CD4-positive, alpha-beta T cell treated with Interleukin-2 at 100 ng/mL for 4 hours (primary cell): ENCODE measurements around the gene CEP97.
"Not testable (repeated sequence)": the region's sequence is repeated elsewhere in the genome, so short reads cannot be mapped to it uniquely, and the experiment has no call there.

ENCODE experiments used
- DNase-seq: peaks from one replicate; pipeline ENCODE4 v3.0.0-alpha.2; 2020; ENCODE audit warnings: low spot score

CEP97 gene

GRCh38 chr3:101724329-101725193 lies at the start of gene CEP97:
Gene CEP97, plus strand, starts transcription at chr3:101724614. Its CDS starts 63 bp downstream, at chr3:101724677.
- DNase-seq: peak; percentile 88

DNA sequence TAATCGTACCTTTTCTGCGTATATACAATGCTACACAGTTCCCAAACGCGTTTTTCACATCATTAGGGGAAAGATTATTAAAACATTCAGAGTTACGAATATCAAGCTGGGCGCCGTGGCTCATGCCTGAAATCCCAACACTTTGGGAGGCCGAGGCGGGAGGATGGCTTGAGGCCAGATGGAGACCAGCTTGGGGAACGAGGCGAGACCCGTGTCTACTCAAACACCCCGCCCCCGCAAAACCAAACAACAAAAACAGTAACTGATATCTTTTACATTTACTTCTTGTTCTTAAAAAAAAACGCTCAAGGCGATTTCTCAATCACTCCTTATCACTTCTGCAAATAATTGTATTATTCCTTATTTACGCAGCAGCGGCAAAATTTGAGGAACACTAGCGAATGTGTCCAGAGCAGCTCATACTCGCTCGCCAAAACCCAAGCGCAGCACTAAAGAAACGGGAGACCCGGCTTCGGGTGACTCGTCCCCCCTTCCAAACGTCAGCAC lies 48.7 kb upstream of the CEP97 start:
- no peak for DNase-seq

GRCh38 chr3:101676216-101676764 lies 48.1 kb upstream of the CEP97 start:
- peak; percentile 96 for DNase-seq

- peak; percentile 100 for DNase-seq
Observed at GRCh38 chr3:101676765-101677435, 47.5 kb upstream of the CEP97 start, which contains the start of gene ZBTB11. Gene ZBTB11, minus strand, starts transcription at chr3:101677132. Its CDS starts 218 bp downstream, at chr3:101676914.

GRCh38 chr3:101677436-101678286 lies 46.8 kb upstream of the CEP97 start:
- no peak for DNase-seq

GRCh38 chr3:101678837-101679236 lies 45.6 kb upstream of the CEP97 start:
- DNase-seq: not testable (repeated sequence)

DNA sequence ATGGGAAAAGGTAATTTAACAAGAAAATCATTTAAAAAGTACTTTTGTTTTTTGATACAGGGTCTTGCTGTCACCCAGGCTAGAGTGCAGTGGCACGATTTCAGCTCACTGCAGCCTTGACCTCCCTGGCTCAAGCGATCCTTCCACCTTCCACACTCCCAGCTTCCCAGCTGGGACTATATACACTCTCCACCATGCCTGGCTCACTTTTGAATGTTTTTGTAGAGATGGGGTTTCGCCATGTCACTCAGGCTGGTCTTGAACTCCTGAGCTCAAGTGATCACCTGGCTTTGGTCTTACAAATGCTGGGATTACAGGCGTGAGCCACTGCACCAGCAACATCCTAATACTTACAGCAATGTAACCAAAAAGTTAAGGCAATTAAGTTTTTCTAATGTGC lies 43.9 kb upstream of the CEP97 start:
- DNase-seq: no peak

DNA sequence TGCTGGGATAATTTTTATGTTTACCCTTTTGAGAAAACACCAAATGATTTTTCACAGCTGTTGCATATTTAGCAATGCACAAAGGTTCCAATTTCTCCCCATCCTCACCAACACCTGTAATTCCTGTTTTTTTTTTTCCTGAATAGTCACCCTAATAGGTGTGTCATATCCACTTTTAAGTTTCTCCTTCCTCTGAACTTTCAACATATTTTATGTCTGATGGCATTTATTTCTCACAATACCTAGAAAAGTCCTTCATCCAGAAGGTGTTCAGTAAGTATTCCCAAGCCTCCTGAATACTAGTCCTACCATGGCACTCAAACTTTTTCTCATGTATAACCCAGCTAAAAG lies 39.4 kb upstream of the CEP97 start:
- DNase-seq: no peak

- no peak for DNase-seq
Observed at GRCh38 chr3:101685870-101686307, 38.5 kb upstream of the CEP97 start.

DNA sequence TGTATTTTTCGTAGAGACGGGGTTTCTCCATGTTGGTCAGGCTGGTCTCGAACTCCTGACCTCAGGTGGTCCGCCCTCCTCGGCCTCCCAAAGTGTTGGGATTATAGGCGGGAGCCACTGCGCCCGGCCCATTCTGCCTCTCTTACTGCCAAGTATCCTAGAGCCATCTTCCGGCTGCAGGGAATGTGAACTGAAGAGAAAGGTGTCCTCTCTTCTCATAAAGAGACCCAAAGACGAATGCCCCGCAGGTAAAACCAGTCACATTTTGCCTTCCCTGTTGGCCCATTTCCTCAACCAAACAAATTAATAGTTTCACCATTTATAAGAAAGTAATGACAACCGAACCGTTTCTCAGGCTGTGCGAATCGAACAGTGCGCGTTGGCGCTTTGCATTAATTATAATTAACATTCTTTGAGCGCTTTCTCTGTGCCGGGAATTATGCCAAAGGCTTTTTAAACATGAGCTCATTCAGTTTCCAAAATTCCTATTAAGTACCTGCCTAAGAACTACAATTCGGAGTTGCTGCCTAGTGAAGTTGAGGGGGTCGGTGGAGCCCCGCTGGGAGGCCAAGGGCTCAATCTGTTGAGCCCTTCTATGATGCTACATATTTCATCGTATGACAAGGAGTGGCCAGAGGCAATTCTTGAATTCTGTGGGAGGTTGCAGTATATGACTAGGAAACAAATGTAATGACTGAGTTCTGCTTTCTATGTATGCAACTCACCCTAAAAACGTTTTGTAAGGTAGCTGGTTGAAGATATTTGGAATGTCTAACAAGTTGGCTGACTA lies 37.1 kb upstream of the CEP97 start:
- DNase-seq: no peak

GRCh38 chr3:101689286-101689685 lies 35.1 kb upstream of the CEP97 start:
- DNase-seq: no peak

GRCh38 chr3:101690972-101691371 lies 33.4 kb upstream of the CEP97 start:
- DNase-seq: no peak

GRCh38 chr3:101691685-101692671 lies 32.4 kb upstream of the CEP97 start:
- not testable (repeated sequence) for DNase-seq

GRCh38 chr3:101693540-101693939 lies 30.9 kb upstream of the CEP97 start:
- peak; percentile 52 for DNase-seq

DNA sequence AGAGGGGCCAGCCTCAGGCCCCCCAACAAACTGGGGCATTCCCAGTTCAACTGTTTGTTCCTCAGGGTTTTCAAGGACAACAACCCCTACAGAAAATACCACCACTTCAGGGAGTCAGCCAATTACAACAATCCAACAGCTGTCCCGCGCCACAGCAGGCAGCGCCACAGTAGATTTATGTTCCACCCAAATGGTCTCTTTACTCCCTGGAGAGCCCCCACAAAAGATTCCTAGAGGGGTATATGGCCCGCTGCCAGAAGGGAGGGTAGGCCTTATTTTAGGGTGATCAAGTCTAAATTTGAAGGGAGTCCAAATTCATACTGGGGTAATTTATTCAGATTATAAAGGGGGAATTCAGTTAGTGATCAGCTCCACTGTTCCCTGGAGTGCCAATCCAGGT lies 29.6 kb upstream of the CEP97 start:
- DNase-seq: not testable (repeated sequence)

- peak; percentile 76 for DNase-seq
Observed at GRCh38 chr3:101695779-101696372, 28.5 kb upstream of the CEP97 start.

DNA sequence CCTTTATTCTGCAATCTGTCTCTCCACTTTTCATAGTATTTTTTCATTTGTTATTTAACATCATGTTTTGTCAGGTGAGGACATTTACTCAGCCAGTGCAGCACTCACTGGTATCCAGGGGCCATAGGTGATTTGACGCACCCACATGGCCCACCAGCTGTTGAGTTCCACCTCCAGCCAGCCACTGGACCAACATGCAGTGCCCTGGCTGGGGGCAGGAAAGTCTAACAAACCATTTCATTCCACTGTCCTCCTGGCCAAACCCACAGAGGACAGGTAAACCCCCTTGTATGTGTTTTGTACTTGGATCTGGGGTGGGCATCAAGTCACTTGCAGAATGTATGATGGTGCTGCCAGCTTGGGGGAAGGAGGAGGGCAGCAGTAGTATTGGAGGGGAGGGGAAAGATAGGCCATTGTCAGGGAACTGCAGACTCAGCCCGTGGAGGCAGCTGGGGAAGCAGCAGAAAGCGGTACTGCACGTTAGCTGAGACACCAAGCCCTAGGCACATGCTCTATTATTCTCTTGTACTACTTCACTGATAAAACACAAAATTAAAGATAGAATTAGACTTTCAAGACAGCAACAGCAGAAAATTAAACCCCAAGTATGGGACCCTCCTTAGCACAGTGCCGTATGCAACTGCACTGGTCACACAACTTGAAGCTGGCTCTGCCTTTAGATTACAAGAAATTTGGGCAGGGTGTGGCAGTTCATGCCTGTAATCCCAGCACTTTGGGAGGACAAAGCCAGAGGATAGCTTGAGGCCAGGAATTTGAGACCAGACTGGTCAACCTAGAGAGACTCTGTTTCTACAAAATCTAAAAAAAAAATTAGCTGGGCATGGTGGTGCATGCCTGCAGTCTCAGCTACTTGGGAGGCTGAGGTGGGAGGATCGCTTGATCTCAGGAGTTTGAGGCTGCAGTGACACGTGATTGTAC lies 22.4 kb upstream of the CEP97 start:
- no peak for DNase-seq

DNA sequence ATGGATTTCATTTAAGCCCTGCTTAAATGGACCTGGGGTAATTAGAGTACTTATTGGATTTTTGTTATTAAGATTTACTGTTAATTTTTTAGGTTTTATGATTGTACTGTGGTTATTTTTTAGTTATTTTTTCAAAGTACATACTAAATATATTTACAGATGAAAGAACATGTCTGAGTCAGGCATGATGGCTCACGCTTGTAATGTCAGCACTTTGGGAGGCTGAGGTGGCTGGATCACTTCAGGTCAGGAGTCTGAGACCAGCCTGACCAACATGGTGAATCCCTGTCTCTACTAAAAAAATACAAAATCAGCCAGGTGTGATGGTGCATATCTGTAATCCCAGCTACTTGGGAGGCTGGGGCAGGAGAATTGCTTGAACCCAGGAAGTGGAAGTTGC lies 21.7 kb upstream of the CEP97 start:
- no peak for DNase-seq
